Esophagus muscularis mucosa (tissue), 4 donors: ENCODE measurements around the gene PTPN14.

Experiments used
- CTCF ChIP-seq, 3 experiments: fragments of 200-600 bp in 2 of 3; fragments of 450-650 bp in 1 of 3; sonication (generic) in 2 of 3; IDR thresholded peaks; one replicate each; pipeline ENCODE4 v1.5.1; 2017 to 2019; ENCODE audit warnings: antibody characterized with exemption in 3 of 3, mild to moderate bottlenecking in 2 of 3, moderate library complexity in 1 of 3
- EP300 ChIP-seq: sonication (generic); formaldehyde crosslinking; IDR thresholded peaks from one replicate; pipeline ENCODE4 v1.6.1; 2017; ENCODE audit warnings: antibody characterized with exemption
- POLR2A ChIP-seq: fragments of 450-650 bp; IDR thresholded peaks from one replicate; pipeline ENCODE4 v1.6.1; 2017; ENCODE audit warnings: antibody characterized with exemption, moderate library complexity, mild to moderate bottlenecking, low read depth
- POLR2AphosphoS5 ChIP-seq, 2 donors: sonication (generic); formaldehyde crosslinking; IDR thresholded peaks; one replicate each; pipeline ENCODE4 v1.6.1; 2017; ENCODE audit warnings: antibody characterized with exemption in 2 of 2

GRCh38 chr1:214510477-214510876 is 40.9 kb downstream of the PTPN14 start:
- no peak for TF ChIP-seq POLR2AphosphoS5 (IDR thresholded peaks at IDR 0.05)
- TF ChIP-seq CTCF (IDR thresholded peaks at IDR 0.05), result no peak
- TF ChIP-seq POLR2A, result no peak
- no peak for TF ChIP-seq EP300
